Lower leg skin (tissue), 3 donors: ENCODE results near the gene TUSC2.

ENCODE experiments used
- CTCF ChIP-seq, 3 donors: fragments of 450-650 bp; IDR thresholded peaks; one replicate each; pipeline ENCODE4 v1.5.1; 2016; ENCODE audit warnings: antibody characterized with exemption in 3 of 3, mild to moderate bottlenecking in 3 of 3, moderate library complexity in 2 of 3
- POLR2A ChIP-seq, 2 donors: fragments of 450-650 bp; IDR thresholded peaks; one replicate each; pipeline ENCODE4 v1.6.1; 2016 to 2017; ENCODE audit warnings: antibody characterized with exemption in 2 of 2, mild to moderate bottlenecking in 1 of 2, moderate library complexity in 1 of 2

- TF ChIP-seq CTCF (IDR thresholded peaks at IDR 0.05) (no peak), POLR2A (IDR thresholded peaks at IDR 0.05) (no peak)
These were observed 10.7 kb downstream of the TUSC2 start for GRCh38 chr3:50317300-50317699.
